Measurements from ENCODE around the gene TNRC6B. TPM values are rescaled to one million over a fixed set of nuclear protein-coding genes. Genes with fewer than 3 reads are reported as not detected.
A peak's percentile ranks its signal among the peaks of the same experiment; 100 is the strongest.

The TNRC6B gene
- total and polyA plus RNA-seq, 2 experiments from 2014 or later, result 46.9 to 87.8 TPM

- H3K27ac Mint-ChIP-seq, result peak overlapping the region; percentile 71; the same call in 1 of the 2 replicates
- H3K4me3 Mint-ChIP-seq, result no peak overlapping the region; the same call in 2 of the 3 replicates
- no peaks in the 10 kb centered on the region for H3K9me2 ChIP-seq (ENCODE audit: insufficient read depth)
- H3K36me3 ChIP-seq (ENCODE audit: insufficient read depth), result no peaks in the 10 kb centered on the region
- no peaks in the 10 kb centered on the region for H3K9me3 Mint-ChIP-seq
- H3K27ac ChIP-seq (ENCODE audit: low read depth), result peak overlapping the region; percentile 72; the same call in 1 of the 2 replicates
- H3F3A ChIP-seq (replicated peaks; ENCODE audit: low read depth), result no peaks in the 10 kb centered on the region
- TF ChIP-seq STAT1 (IDR thresholded peaks at IDR 0.05; ENCODE audit: unreplicated experiment), result no peak
- TF ChIP-seq ETS1 (IDR thresholded peaks at IDR 0.05), result no peak
- no peak for TF ChIP-seq CREB1 (CRISPR knock-in tag; IDR thresholded peaks at IDR 0.05; ENCODE audit: low read depth)
- TF ChIP-seq REST (IDR thresholded peaks at IDR 0.05; ENCODE audit: unreplicated experiment), result no peak
- no peak for TF ChIP-seq EZH2phosphoT487 (IDR thresholded peaks at IDR 0.05; ENCODE audit: unreplicated experiment)
- no peak for TF ChIP-seq ZNF331 (CRISPR knock-in tag; IDR thresholded peaks at IDR 0.05; ENCODE audit: low read depth)
- TF ChIP-seq CTCF (conservative IDR thresholded peaks at IDR 0.05; ENCODE audit: low read depth in 2 of 2), result no peak
- DNase-seq (ENCODE audit: low spot score) (no peak), ATAC-seq (no peak)
- peaks cover 14% of the 10 kb centered on the region; the same call in 1 of the 3 replicates for H3K36me3 Mint-ChIP-seq (ENCODE audit: low read depth)
- H4K20me1 ChIP-seq (replicated peaks; ENCODE audit: insufficient read depth), result peaks cover 46% of the 10 kb centered on the region
- H3K4me1 ChIP-seq (ENCODE audit: insufficient read depth), result peaks cover 78% of the 10 kb centered on the region
- peaks cover 9% of the 10 kb centered on the region for H3K27me3 Mint-ChIP-seq (ENCODE audit: insufficient read depth, low read depth, poor library complexity)
- no peak overlapping the region for H3K4me3 ChIP-seq
- H3K27me3 ChIP-seq (ENCODE audit: insufficient read depth), result no peaks in the 10 kb centered on the region
- H2AFZ ChIP-seq, result no peak overlapping the region
- peaks cover 76% of the 10 kb centered on the region for H3K4me1 Mint-ChIP-seq
- H3K79me2 ChIP-seq (replicated peaks; ENCODE audit: insufficient read depth), result peaks cover 100% of the 10 kb centered on the region
- H3K4me2 ChIP-seq, result peak overlapping the region; percentile 42; the same call in 1 of the 2 replicates
Observed at GRCh38 chr22:40218152-40218551, 40.4 kb downstream of the TNRC6B start.

GRCh38 chr22:40218723-40219294 lies 41.1 kb downstream of the TNRC6B start:
- no peaks in the 10 kb centered on the region; the same call in 1 of the 2 replicates for H3F3A ChIP-seq (replicated peaks; ENCODE audit: low read depth)
- no peaks in the 10 kb centered on the region for H3K27me3 ChIP-seq (ENCODE audit: insufficient read depth)
- H2AFZ ChIP-seq, result no peak overlapping the region
- peak; percentile 10; the same call in 2 of the 3 replicates for ATAC-seq
- no peaks in the 10 kb centered on the region for H3K9me2 ChIP-seq (ENCODE audit: insufficient read depth)
- H3K4me3 ChIP-seq, result no peak overlapping the region
- Mint-ChIP-seq H3K4me1 (peaks cover 76% of the 10 kb centered on the region), H3K36me3 (ENCODE audit: low read depth) (peaks cover 9% of the 10 kb centered on the region; the same call in 1 of the 3 replicates), H3K9me3 (no peaks in the 10 kb centered on the region), H3K27ac (peak overlapping the region; percentile 71; the same call in 1 of the 2 replicates), H3K27me3 (ENCODE audit: insufficient read depth, low read depth, poor library complexity) (peaks cover 9% of the 10 kb centered on the region), H3K4me3 (peak overlapping the region; percentile 12; the same call in 1 of the 3 replicates)
- peak overlapping the region; percentile 72; the same call in 1 of the 2 replicates for H3K27ac ChIP-seq (ENCODE audit: low read depth)
- peaks cover 47% of the 10 kb centered on the region for H4K20me1 ChIP-seq (replicated peaks; ENCODE audit: insufficient read depth)
- H3K4me1 ChIP-seq (ENCODE audit: insufficient read depth), result peaks cover 80% of the 10 kb centered on the region
- peak overlapping the region; percentile 49; the same call in 1 of the 2 replicates for H3K4me2 ChIP-seq
- no peak for DNase-seq (ENCODE audit: low spot score)
- H3K79me2 ChIP-seq (replicated peaks; ENCODE audit: insufficient read depth), result peaks cover 100% of the 10 kb centered on the region
- no peaks in the 10 kb centered on the region for H3K36me3 ChIP-seq (ENCODE audit: insufficient read depth)
- TF ChIP-seq ZNF114 (CRISPR knock-in tag; IDR thresholded peaks at IDR 0.05), result no peak

Data from GM23338 (cell line).